DND-41 (cell line): Measurements from ENCODE around the gene CDC7.

Experiments
- CTCF ChIP-seq: IDR thresholded peaks from 2 replicates; pipeline ENCODE4 v1.5.1; 2012; ENCODE audit warnings: borderline replicate concordance, low read length, moderate library complexity, mild to moderate bottlenecking; ENCODE audit not compliant: poor library complexity, severe bottlenecking; ENCODE audit errors: extremely low read depth
- EZH2 ChIP-seq: IDR thresholded peaks from 3 replicates; pipeline ENCODE4 v1.6.1; 2012; ENCODE audit warnings: borderline replicate concordance, low read depth, mild to moderate bottlenecking, moderate library complexity, low read length, inconsistent platforms; ENCODE audit not compliant: severe bottlenecking

- no peak for TF ChIP-seq EZH2
- no peak for TF ChIP-seq CTCF
Measured at GRCh38 chr1:91507328-91507727, 6.7 kb downstream of the CDC7 start.
